Measurements from ENCODE around the gene IFI30.
"Not testable (repeated sequence)": the region's sequence is repeated elsewhere in the genome, so short reads cannot be mapped to it uniquely, and the experiment has no call there.

Gene IFI30

DNA sequence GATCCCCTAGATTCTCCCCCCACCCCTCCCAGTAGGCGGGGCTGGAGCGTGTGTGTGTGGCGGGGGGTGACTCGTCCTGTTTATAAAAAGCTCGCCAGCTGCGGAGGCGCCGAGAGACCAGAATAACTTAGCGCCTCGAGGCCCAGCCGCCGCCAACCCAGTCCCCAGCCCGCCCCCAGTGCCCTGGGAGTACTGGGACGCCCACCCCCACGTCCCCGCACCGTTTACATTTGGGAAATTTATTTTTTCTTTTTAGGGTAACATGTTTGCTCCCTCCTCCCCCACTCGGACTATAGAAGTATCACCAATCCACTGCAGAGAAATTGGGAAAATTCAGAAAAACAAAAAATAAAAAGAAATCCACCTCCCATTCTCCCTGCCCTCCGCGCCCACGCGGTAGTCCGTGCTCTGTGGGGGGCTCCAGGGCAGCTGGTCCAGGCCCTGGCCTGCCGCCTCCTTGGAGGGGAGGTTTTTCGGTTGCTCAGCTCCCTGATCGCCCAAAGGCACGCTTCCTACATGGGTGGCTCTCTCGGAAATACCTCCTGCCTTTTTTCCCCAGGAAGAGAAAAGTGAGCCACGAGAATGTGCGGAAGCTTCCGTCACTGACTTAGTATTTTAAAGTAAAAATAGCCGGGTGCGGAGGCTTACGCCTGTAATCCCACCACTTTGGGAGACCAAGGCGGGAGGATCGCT is 31.7 kb downstream of the IFI30 start:
- peaks cover 0 to 4% of the 10 kb centered on the region in 2 donors for H3K27me3 ChIP-seq (ENCODE audit: control insufficient read depth in 1 of 2, insufficient read depth in 2 of 2, low read length in 2 of 2)
- peak overlapping the region; percentile 100 for H3K27ac ChIP-seq (ENCODE audit: low read depth, low read length)
- H3K36me3 ChIP-seq (ENCODE audit: insufficient read depth, low read length) = peaks cover 2% of the 10 kb centered on the region
- peak overlapping the region; percentile 97 for H3K9ac ChIP-seq (ENCODE audit: low read length)
- H3K4me1 ChIP-seq (ENCODE audit: insufficient read depth, low read length) = peaks cover 14% of the 10 kb centered on the region
- peak overlapping the region; percentile 71 to 73 for H3K4me3 ChIP-seq (ENCODE audit: low read depth in 1 of 2, low read length in 2 of 2)
- no peaks in the 10 kb centered on the region for H3K9me3 ChIP-seq (ENCODE audit: low read length)

DNA sequence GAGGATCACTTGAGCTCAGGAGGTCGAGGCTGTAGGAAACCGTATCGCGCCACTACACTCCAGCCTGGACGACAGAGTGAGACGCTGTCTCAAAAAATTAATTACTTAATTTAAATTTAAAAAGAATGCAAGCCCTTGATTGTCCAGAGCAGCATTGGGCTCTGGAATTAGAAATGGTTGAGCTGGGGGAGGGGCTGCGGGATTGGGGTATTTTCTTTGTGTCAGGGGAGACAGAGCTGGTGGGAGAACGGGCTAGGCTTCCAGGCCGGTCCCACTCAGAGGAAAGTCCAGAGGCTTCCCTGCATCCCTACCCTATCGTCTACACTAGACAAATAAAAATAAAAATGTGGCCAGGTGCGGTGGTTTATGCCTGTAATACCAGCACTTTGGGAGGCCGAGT is 32.4 kb downstream of the IFI30 start:
- Histone ChIP-seq H3K36me3 (ENCODE audit: insufficient read depth, low read length) (no peaks in the 10 kb centered on the region), H3K4me3 (ENCODE audit: low read depth in 1 of 2, low read length in 2 of 2) (no peak overlapping the region), H3K4me1 (ENCODE audit: insufficient read depth, low read length) (peaks cover 14% of the 10 kb centered on the region), H3K27ac (ENCODE audit: low read depth, low read length) (no peak overlapping the region), H3K9me3 (ENCODE audit: low read length) (no peaks in the 10 kb centered on the region), H3K27me3 (ENCODE audit: control insufficient read depth in 1 of 2, insufficient read depth in 2 of 2, low read length in 2 of 2) (peaks cover 0 to 4% of the 10 kb centered on the region in 2 donors), H3K9ac (ENCODE audit: low read length) (no peak overlapping the region)

DNA sequence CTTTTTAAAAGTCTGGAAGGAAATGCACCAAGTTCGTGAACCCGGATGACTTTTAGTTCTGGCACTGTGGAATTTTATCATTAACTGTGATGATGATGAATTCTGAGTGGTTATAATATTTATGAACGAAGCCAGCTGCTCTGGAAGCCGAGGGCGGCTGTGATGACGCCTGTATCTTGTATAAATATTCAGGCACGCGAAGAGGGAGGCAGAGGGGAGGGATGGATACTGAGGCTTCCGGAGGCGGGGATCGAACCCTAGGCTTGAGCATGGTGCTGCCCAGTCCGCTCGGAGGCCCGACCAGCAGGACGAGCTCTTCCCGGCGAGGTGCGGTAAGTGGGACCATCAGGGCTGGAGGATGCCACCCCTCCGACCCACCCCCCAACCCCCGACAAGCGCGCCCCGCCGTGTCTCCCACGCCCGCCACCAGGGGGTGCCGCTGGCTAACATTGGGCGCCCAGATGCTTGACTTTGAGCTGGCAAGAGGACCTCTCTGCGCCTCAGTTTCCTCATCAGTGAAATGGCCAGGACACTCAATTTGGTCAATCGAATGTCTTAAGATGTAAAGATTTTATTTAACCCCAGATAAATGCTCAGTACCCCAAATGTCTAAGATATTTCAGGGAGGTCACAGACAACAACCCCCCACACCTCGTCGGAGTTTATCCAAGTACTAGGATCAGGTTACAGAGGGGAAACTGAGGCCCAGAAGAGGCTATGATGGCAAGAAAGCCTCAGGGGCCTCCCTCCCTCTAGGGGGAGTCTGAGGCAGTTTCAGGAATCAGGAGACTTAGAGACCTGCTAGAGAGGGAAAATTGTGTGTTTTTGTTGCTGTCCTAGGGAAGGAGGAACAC is 34.7 kb downstream of the IFI30 start:
- peaks cover 0 to 4% of the 10 kb centered on the region in 2 donors for H3K27me3 ChIP-seq (ENCODE audit: control insufficient read depth in 1 of 2, insufficient read depth in 2 of 2, low read length in 2 of 2)
- H3K4me3 ChIP-seq (ENCODE audit: low read depth in 1 of 2, low read length in 2 of 2) = no peak overlapping the region
- no peaks in the 10 kb centered on the region for H3K36me3 ChIP-seq (ENCODE audit: insufficient read depth, low read length)
- H3K9ac ChIP-seq (ENCODE audit: low read length) = no peak overlapping the region
- peaks cover 6% of the 10 kb centered on the region for H3K4me1 ChIP-seq (ENCODE audit: insufficient read depth, low read length)
- no peak overlapping the region for H3K27ac ChIP-seq (ENCODE audit: low read depth, low read length)
- no peaks in the 10 kb centered on the region for H3K9me3 ChIP-seq (ENCODE audit: low read length)

DNA sequence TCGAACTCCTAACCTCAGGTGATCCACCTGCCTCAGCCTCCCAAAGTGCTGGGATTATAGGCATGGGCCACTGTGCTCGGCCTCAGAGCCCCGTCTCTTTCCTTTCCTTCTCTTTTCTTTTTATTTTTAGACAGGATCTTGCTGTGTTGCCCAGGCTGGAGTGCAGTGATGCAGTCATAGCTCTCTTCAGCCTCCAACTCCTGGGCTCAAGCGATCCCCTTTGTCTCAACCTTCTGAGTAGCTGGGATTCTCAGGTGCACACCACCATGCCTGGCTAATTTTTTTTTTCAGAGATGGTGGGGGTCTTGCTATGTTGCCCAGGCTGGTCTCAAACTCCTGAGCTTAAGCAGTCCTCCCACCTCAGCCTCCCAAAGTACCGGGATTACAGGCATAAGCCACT is 36.3 kb downstream of the IFI30 start:
- H3K36me3 ChIP-seq (ENCODE audit: insufficient read depth, low read length); H3K9ac ChIP-seq (ENCODE audit: low read length); H3K4me1 ChIP-seq (ENCODE audit: insufficient read depth, low read length); H3K27ac ChIP-seq (ENCODE audit: low read depth, low read length); H3K4me3 ChIP-seq (ENCODE audit: low read depth in 1 of 2, low read length in 2 of 2); H3K27me3 ChIP-seq (ENCODE audit: control insufficient read depth in 1 of 2, insufficient read depth in 2 of 2, low read length in 2 of 2); H3K9me3 ChIP-seq (ENCODE audit: low read length): not testable (repeated sequence)

DNA sequence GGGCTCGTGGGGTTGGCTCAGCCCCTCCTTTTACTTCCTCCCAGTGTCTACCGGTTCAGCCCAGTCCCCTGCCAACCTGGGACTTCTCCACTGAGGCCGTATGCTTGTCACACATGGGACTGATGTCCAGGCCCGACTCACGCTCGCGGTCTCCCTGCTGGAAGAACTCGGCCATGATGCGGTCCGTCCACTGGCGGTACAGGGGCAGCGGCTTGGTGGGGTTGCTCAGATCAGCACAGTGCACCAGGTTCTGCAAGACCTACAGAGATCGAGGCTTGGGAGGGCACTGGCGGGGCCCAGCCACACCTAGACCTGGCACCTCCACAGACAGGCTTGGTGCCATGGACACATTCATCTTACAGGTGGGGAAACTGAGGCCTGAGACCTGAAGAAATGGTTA is 38.1 kb downstream of the IFI30 start:
- H3K36me3 ChIP-seq (ENCODE audit: insufficient read depth, low read length) = no peaks in the 10 kb centered on the region
- H3K4me3 ChIP-seq (ENCODE audit: low read depth in 1 of 2, low read length in 2 of 2) = no peak overlapping the region
- H3K9ac ChIP-seq (ENCODE audit: low read length) = no peak overlapping the region
- no peaks in the 10 kb centered on the region for H3K4me1 ChIP-seq (ENCODE audit: insufficient read depth, low read length)
- no peak overlapping the region for H3K27ac ChIP-seq (ENCODE audit: low read depth, low read length)
- H3K27me3 ChIP-seq (ENCODE audit: control insufficient read depth in 1 of 2, insufficient read depth in 2 of 2, low read length in 2 of 2) = peaks cover 0 to 4% of the 10 kb centered on the region in 2 donors
- H3K9me3 ChIP-seq (ENCODE audit: low read length) = no peaks in the 10 kb centered on the region

DNA sequence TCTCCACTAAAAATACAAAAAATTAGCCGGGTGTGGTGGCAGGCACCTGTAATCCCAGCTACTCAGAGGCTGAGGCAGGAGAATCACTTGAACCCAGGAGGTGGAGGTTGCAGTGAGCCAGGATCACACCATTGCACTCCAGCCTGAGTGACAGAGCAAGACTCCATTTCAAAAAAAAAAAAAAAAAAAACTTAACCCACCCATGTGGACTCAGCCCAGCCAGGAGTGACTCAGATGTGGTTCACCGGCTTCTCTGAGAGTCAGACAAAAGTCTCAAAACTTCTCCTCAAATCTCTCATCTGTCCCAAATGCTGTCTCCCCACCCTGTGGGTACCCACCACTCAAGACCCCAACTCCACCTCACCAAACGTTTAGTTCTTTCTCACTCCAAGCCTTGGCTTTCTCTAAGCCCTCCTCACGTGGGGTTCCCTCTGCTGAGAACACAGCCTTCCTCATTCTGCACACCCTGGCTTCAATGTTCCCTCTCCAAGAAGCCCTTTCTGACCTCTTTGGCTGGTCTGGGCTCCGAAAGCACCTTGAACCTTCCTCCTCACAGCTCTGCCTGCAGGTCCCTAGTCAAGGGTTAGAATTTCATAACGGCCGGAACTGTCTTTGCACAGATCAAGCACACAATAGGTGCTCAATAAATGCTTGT is 41.3 kb downstream of the IFI30 start:
- no peaks in the 10 kb centered on the region for H3K27me3 ChIP-seq (ENCODE audit: control insufficient read depth in 1 of 2, insufficient read depth in 2 of 2, low read length in 2 of 2)

DNA sequence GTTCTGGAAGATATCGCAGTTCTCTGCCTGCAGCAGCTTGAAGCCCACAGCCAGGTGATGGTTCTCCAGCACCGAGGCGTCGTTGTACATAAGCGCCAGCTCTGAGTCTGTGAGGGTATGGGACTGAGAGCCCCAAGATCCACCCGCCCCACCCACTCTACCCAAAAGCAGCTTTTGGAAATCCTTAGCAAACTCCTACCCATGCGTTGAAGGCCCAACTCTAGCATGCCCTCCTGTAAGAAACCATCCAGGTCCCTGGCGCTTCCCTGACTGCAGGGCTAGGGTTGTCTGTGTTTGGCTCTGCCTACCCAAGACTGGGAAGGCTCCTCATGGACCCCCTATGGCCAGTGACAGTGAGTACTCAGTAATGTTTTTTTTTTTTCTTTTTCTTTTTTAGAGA is 43.2 kb downstream of the IFI30 start:
- Histone ChIP-seq H3K27me3 (ENCODE audit: control insufficient read depth in 1 of 2, insufficient read depth in 2 of 2, low read length in 2 of 2) (peaks cover 0 to 5% of the 10 kb centered on the region in 2 donors), H3K9ac (ENCODE audit: low read length) (no peak overlapping the region), H3K27ac (ENCODE audit: low read depth, low read length) (no peak overlapping the region), H3K36me3 (ENCODE audit: insufficient read depth, low read length) (no peaks in the 10 kb centered on the region), H3K4me1 (ENCODE audit: insufficient read depth, low read length) (no peaks in the 10 kb centered on the region), H3K4me3 (ENCODE audit: low read depth in 1 of 2, low read length in 2 of 2) (no peak overlapping the region), H3K9me3 (ENCODE audit: low read length) (no peaks in the 10 kb centered on the region)

More for the DNA sequence above, 41.3 kb downstream of the IFI30 start:
- Histone ChIP-seq H3K27ac (ENCODE audit: low read depth, low read length) (no peak overlapping the region), H3K9me3 (ENCODE audit: low read length) (no peaks in the 10 kb centered on the region), H3K36me3 (ENCODE audit: insufficient read depth, low read length) (no peaks in the 10 kb centered on the region), H3K4me1 (ENCODE audit: insufficient read depth, low read length) (no peaks in the 10 kb centered on the region), H3K9ac (ENCODE audit: low read length) (no peak overlapping the region), H3K4me3 (ENCODE audit: low read depth in 1 of 2, low read length in 2 of 2) (no peak overlapping the region)

DNA sequence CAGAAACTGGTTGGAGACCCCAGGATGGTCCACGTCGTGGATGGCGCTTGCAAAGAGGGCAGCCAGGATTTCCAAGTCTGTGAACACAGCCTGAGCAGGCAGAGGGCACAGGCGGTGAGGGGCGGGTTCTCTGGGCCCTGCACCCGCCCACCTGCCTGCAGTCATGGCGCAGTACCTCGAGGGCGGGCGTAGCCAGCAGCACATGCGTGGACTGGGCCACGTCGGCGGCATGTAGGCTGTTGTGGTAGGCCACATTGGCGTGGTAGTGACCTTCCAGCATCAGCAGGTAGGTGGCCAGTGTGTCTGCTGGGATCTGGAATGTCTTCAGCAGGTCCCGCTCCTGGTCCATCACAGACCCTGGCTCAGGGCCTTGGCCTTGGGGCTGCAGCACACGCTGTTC is 44.5 kb downstream of the IFI30 start:
- no peaks in the 10 kb centered on the region for H3K4me1 ChIP-seq (ENCODE audit: insufficient read depth, low read length)
- H3K27ac ChIP-seq (ENCODE audit: low read depth, low read length) = no peak overlapping the region
- H3K4me3 ChIP-seq (ENCODE audit: low read depth in 1 of 2, low read length in 2 of 2) = no peak overlapping the region
- peaks cover 0 to 5% of the 10 kb centered on the region in 2 donors for H3K27me3 ChIP-seq (ENCODE audit: control insufficient read depth in 1 of 2, insufficient read depth in 2 of 2, low read length in 2 of 2)
- H3K36me3 ChIP-seq (ENCODE audit: insufficient read depth, low read length) = no peaks in the 10 kb centered on the region
- H3K9ac ChIP-seq (ENCODE audit: low read length) = no peak overlapping the region
- no peaks in the 10 kb centered on the region for H3K9me3 ChIP-seq (ENCODE audit: low read length)

DNA sequence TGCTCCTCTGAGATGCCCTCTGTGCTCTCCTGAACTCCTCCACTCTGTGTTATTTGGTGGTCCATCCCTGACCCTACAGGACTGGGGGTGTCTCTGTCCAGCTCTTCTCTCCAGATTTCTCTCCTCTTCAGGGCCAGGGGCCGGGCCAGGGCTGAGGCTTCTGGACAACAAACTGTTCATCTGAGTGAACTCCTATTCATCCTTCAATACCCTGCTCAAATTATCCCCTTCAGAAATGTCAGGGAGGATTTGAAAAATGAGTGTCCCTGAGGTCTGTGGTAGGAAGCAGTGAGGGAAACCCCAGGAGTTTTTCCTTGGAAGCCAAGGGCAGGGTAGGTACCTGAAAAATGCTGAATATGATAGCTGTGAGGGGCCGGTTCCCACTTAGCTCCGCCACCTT is 45.0 kb downstream of the IFI30 start:
- no peaks in the 10 kb centered on the region for H3K9me3 ChIP-seq (ENCODE audit: low read length)
- H3K9ac ChIP-seq (ENCODE audit: low read length) = no peak overlapping the region
- H3K36me3 ChIP-seq (ENCODE audit: insufficient read depth, low read length) = no peaks in the 10 kb centered on the region
- H3K4me1 ChIP-seq (ENCODE audit: insufficient read depth, low read length) = no peaks in the 10 kb centered on the region
- no peak overlapping the region for H3K4me3 ChIP-seq (ENCODE audit: low read depth in 1 of 2, low read length in 2 of 2)
- no peak overlapping the region for H3K27ac ChIP-seq (ENCODE audit: low read depth, low read length)
- H3K27me3 ChIP-seq (ENCODE audit: control insufficient read depth in 1 of 2, insufficient read depth in 2 of 2, low read length in 2 of 2) = peaks cover 0 to 5% of the 10 kb centered on the region in 2 donors

DNA sequence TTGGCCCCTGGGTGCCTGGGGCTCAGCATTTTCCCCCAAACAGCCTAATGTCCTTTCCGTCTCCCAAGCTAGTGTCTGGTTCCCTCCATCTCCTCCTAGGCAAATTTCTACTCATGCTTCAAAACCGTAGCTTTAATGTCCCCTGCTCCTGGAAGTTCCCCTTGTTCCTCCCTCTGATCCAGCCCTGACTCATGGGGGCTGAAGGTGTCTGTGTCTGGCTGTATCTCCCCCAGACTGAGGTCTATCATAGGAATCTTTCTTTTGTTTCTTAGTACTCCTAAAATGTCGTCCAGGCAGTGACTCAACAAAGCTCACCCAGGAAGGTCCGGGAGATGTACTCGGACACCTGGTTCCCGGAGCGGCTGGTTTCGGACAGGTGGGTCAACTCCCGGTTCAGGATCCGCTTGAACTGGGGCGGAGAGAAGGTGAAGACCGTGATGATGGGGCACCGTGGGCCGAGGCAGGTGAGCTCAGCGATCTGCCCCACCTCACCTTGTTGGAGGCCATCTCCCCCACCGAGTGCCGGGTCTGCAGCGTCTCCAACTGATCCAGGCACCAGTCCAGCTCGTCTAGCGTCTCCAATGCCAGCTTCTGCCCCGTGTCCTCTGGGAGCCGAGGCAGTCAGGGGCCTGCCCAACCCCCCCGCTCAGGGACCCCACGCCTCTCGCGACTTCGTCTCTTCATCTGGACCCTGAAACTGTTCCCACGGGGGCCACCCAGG is 46.5 kb downstream of the IFI30 start:
- Histone ChIP-seq H3K4me1 (ENCODE audit: insufficient read depth, low read length) (peaks cover 7% of the 10 kb centered on the region), H3K27ac (ENCODE audit: low read depth, low read length) (no peak overlapping the region), H3K36me3 (ENCODE audit: insufficient read depth, low read length) (no peaks in the 10 kb centered on the region), H3K9me3 (ENCODE audit: low read length) (no peaks in the 10 kb centered on the region), H3K9ac (ENCODE audit: low read length) (no peak overlapping the region), H3K4me3 (ENCODE audit: low read depth in 1 of 2, low read length in 2 of 2) (no peak overlapping the region), H3K27me3 (ENCODE audit: control insufficient read depth in 1 of 2, insufficient read depth in 2 of 2, low read length in 2 of 2) (peaks cover 2 to 10% of the 10 kb centered on the region in 2 donors)

Measured in muscle layer of colon (tissue), 2 donors.